COR-L47 (cell line): ENCODE results near the gene PITX3.
"Not testable (repeated sequence)": the region's sequence is repeated elsewhere in the genome, so short reads cannot be mapped to it uniquely, and the experiment has no call there.

ENCODE experiments used
- DNase-seq: peaks from one replicate; lab custom pipeline; 2025; lab: John Stamatoyannopoulos, UW

The PITX3 gene

DNA sequence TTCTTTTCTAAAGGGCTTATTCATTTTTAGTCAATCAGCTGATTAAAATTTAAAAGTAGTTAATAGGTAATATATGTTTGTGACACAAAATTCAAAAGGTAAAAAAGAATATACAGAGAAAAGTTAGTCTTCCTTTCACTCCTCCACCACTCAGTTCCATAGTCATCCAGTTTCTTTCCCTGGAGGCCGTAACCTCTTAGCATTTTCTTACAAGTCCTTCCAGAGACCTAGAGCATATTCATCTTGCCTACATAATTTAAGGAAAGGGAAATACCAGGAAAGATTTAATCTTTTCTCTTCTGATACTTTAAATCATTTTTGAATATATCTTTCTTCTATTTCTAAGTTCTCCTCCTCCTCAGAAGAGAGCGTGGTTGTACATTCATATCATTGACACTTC lies 14.1 kb upstream of the PITX3 start:
- DNase-seq: no peak

- no peak for DNase-seq
Measured at GRCh38 chr10:102254426-102254825, 13.1 kb upstream of the PITX3 start.

DNA sequence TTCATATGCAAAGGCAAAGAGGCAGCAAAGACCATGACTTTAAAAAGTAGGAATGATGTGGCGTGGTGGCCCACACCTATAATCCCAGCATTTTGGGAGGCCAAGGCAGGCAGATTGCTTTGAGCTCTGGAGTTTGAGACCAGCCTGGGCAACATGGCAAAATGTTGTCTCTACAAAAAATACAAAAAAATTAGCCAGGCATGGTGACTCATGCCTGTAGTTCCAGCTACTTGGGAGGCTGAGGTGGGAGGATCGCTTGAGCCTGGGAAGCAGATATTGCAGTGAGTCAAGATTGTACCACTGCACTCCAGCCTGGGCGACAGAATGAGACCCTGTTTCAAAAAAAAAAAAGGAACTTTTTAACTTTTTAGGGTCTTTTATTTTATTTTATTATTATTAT lies 11.2 kb upstream of the PITX3 start:
- DNase-seq: not testable (repeated sequence)

GRCh38 chr10:102247734-102248133 lies 6.4 kb upstream of the PITX3 start:
- no peak for DNase-seq

DNA sequence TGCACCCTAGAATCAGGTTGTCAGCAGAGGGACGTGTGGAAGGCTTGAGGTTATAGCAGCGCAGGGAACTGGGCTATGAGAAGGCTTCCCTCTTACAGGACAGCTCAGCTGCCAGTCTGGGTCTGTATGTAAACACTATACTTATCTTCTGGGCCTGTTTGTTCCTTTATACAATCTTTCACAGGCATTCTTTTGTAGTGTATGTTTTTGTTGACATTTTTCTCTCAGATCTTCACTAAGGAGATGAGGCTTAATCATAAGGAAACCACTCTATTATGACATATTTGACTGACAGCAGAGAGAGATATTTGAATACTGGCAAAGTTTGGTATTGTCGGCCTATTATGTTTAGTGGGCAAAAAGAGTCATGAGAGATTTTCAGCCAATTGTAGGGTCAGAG lies 4.9 kb upstream of the PITX3 start:
- no peak for DNase-seq

GRCh38 chr10:102245932-102246251 lies 4.6 kb upstream of the PITX3 start:
- no peak for DNase-seq

DNA sequence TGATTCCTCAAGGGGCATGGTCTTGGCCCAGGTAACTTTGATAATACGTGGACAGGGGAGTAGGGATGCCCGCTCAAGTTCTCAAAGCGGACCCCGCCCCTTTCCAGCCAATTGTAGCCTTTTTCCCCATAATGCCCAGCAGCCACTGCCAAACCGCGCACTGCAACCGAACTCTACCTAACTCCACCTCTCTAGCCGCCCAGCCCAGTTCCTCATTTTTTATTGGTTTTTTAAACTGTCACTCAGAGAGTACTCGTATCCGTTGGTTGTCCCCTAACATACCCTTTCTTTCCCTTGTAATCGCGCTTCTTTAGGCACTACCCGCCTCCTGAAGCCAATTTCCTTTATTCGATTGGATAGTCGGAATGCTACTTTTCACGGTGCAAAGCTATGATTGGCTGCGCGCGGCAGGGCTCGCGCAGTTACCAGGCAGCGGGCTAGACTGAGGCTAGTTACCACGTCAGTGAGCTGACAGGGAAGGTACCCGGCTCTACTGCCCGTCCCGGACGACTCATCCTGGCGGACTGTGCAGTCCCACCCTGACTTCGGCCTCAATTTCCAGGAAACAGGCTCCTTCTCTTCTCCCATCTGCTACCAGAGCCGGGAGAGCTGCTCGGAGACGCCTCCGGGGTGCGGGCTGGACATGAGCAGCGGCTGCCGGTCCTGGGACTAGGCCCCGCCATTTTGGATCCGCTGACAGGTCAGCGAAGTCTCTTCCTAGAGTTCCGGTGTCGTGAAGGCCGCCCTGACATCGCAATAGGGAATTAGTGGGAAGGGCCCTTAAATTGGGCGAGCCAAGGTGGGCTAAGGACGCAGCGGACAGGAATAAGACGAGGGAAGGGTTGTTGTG lies 4.0 kb upstream of the PITX3 start, which contains the start of gene GBF1:
TSS of gene GBF1 (plus strand) at position 451 of the 850 bp plus-strand sequence. CDS start 13,407 bp downstream, outside the sequence.
- peak; percentile 94 for DNase-seq

GRCh38 chr10:102243309-102243708 lies 2.0 kb upstream of the PITX3 start:
- DNase-seq: no peak

- no peak for DNase-seq
Measured at GRCh38 chr10:102242118-102242485, 790 bp upstream of the PITX3 start.

DNA sequence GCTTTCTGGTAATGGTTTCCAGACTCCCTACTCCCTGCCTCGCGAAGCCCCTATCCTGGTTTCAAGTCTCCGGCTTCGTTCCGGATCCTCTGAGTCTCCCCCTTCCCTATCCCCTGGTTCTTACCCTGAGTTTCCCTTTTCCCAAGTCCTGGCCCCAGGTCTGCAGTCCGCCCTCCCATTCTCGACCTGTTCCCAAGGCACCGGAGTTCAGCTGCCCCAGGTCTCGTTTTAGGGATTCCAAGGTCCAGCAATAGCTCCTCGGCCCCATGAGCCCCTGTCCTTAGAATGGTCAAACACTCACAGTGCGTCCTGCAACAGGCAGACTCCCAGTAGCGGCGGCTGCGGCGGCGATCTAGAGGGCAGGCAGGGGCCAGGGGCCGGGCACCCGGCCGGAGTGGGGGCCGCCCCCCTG lies 274 bp downstream of the PITX3 start:
- no peak for DNase-seq

DNA sequence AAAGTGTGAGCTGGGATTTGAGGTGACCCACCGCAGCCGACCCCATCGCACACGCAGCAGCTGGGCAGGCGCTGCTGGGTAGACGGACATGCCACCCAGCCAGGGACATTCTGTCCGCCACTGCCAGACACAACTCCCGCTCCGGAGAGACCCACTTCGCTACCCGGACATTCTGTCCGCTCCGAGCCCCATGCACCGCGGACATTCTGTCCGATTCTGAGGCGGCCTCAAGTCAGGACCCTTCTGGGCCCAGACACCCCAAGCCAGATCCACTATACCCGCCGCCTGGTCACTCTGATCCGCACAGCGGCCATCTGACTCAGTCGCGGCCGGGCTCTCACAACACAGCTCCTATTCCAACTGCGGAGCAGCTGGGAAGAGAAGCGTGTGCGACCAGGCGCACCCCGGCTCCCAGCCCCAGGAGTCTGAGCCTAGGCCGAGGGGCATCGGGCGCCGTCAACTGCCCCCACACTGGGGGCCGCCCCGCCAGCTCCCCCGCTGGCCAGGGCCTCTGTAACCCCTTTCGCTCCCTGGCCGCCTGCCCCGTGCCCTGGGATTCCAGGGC lies 763 bp downstream of the PITX3 start:
- no peak for DNase-seq

- no peak for DNase-seq
Measured at GRCh38 chr10:102237711-102238252, 3.5 kb downstream of the PITX3 start.

DNA sequence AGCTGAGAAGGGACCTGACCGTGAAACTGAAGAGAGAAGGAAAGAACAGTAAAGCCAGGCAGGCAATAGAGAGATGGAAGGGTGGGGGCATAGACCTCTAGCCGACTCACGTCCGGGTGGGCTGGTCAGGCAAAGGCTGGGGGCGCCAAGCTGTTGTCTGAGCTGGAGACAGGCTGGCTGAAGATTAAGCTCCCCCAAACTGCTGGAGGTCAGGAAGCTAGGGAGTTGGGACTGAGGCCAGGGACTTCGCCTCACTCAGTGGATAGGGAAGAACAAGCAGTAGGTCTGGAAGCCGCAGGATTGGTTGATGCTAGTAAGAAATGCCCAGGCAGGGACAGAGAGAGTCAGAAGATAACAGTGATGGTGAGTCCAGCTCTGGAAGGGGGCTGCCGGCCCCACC lies 5.3 kb downstream of the PITX3 start:
- DNase-seq: no peak

DNA sequence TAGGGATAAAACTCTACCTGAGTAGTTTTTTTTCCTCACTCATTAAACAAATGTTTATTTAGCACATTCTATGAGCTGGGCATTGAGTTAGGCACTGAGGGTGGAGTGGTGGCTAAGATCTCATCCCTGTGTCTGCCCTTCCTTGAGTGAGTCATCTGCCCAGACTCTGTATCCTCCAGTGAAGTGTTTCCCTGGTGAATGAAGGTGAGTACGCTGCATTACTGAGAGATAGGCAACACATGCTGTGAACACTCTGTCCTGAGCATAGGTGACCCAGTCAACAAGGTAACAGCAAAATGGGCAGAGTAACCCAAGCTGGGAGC lies 5.8 kb downstream of the PITX3 start:
- DNase-seq: no peak

DNA sequence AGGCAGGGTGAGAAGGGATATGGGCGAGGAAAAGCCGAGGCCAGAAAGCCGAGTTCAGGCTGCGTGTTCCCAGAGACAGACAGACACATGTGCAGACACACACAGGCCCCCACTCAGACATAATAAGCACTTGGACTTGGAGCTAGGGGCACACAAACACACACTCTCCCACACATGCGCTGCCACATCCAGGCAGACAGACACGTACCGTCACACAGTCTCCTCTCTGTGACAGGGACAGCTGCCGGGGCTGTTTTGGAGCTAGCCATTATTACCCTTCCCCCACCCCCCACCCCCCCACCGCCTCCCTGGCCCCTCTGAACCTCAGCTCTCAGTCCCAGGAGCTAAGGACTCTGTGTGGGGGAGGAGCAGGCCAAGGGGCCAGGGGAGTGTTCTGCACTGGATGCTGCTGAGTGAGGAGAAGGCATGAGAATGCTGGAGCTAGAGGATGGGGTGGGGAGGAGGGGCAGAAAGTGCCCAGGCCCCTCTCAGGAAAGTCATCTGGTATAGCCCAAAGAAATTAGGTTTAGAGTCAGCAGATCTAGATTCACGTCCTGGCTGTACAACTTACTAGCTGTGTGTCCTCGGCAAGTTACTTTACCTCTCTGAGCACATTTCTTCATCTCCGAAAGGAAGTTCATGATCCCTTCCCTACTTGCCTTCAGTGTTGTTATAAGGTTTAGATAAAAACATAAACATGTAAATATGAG lies 6.3 kb downstream of the PITX3 start:
- DNase-seq: no peak

DNA sequence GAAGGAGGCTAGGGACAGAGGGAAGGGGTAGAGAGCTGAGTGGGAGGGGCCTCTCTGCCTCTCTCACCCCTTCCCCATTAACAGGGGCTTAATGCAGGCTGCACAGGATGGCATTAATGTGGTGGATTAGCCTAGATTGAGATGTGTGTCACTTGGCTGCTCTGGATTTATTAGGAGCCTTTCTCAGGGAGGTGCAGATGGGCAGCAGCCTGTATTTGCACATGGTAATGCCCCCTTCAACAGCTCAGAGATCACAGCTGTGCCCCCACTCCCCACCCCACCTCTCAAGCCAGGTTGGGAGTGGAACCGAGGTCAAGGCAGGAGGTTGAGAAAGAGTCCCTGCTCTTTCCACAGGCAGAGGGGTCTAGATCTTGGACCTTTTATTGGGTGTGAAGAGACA lies 7.3 kb downstream of the PITX3 start:
- no peak for DNase-seq

- no peak for DNase-seq
Measured at GRCh38 chr10:102231357-102232318, 9.7 kb downstream of the PITX3 start.

DNA sequence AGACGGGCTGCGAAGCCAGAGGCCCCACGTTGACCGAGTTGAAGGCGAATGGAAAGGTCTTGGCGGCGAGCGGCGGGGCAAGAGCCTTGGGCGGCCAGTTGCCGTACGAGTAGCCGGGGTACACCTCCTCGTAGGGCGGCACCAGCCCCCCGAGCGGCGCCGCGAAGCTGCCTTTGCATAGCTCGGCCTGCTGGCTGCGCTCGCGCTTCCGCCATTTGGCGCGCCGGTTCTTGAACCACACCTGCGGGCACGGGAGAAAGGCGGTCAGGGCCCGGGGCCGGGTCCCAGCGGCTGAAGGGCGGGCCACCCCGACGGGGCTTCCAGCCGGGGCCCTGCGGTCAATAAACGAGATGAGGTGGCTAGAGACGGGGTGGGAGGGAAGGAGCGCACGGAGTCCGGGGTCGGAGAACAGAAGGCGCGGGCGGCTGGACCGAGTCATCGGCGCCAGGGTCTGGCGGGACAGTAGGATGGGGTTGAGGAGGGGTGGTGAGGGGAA lies 10.4 kb downstream of the PITX3 start:
- peak; percentile 16 for DNase-seq

GRCh38 chr10:102230264-102230860 lies 10.9 kb downstream of the PITX3 start:
- DNase-seq: peak; percentile 53

DNA sequence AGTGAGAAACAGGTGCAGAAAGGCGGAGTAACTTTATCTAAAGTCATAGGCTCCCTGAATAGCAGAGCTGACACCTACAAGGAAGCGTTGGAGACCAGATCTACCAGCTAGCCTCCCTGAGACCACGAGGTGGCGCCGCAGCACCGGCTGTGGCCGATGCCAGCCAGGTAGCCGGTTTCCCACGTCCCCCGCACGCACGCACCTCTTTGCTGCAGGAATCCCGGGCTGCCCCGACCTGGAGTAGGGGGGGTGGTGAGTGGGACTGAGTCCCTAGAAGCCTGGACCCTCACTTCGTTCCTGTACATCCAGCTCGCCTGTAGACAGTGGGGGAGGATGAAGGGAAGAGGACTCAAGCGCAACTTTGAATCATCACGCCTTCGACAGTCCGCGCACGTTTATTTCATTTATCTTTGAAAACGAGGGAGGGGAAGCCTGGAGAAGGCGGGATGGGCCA lies 11.5 kb downstream of the PITX3 start:
- peak; percentile 42 for DNase-seq

- no peak for DNase-seq
Measured at GRCh38 chr10:102227050-102227449, 14.3 kb downstream of the PITX3 start.
